H1 (cell line): ENCODE data around the gene DCBLD1. TPM values are rescaled to one million over a fixed set of nuclear protein-coding genes. Genes with fewer than 3 reads are reported as not detected.

Experiments
- TAF1 ChIP-seq: IDR thresholded peaks from 2 replicates; pipeline ENCODE4 v1.6.1; 2011; ENCODE audit warnings: mild to moderate bottlenecking, low read depth, low read length
- polyA plus RNA-seq, 7 experiments: library from polyadenylated mRNA; depleted of rRNA in 3 of 7; stranded (reverse) in 5 of 7; unstranded in 2 of 7; fragments of >200 nt in 5 of 7; fragments of 200-250 nt in 2 of 7; gene quantifications; 1 replicate in 5 of 7; 2 replicates in 1 of 7; 4 replicates in 1 of 7; pipeline versions ENCODE4 v1.2.1 to v1.2.3, GENCODE V29; 2011 to 2013; ENCODE audit warnings: missing spikeins in 2 of 7, mixed read lengths in 2 of 7
- total RNA-seq: library from RNA; stranded (reverse); fragmentation: NEBNext Ultra II Directional; extraction: Animal tissue kit (Norgen Biotek cat#: 25700); gene quantifications from 2 replicates; pipeline ENCODE4 v1.2.1, GENCODE V29; 2021

Gene DCBLD1
- total and polyA plus RNA-seq, 2 of the 8 experiments (the other 6 are each of a cell fraction or from before 2014, with no cell fraction given): 3.9 to 11.2 TPM

DNA sequence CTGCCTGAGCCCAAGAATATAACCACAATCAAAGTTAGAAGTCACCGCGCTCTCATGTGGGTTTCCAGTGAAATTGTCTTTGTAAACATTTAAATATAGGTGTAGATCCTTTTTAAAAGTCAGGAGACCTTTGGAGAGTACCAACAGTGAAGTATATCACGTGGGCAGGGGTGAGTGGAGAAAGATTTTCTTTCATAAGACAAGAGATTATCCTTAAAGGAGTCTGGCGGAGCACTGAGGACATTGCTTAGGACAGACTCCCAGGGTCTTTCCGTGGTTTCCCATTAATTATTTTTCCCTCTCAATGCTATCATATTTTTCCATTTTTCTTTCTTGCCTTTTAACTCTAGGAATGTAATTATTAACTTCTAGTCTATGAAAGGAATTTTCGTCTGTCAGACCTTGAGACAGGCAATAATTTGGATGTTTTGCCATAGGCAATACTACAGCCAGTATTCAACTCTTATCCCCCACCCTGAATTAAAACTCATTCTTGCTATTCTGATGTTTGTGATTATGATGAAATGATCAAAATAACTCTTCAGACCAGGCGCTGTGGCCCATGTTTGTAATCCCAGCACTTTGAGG is 31.4 kb downstream of the DCBLD1 start (continued):
- TF ChIP-seq TAF1: no peak
